ENCODE results near the gene ARHGEF7.

ARHGEF7 gene

DNA sequence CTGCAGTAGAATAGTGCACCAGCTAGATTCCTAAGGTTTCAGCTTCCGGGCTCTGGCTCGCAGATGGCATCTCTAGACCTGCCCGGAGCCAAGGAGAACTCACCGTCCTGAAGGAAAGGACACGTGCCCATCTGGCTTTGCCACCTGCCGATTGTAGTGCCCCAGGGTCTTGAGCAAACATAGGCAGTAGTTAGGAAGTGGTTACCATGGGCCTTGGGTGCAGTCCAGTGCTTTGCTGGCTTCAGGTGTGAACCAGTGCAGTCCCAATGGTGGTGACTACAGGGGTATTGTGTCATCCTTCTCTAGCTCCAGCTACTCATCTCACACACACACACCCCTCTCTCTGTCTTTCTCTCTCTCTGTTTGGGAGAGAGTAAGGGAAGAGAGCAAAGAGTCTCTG, 143.9 kb downstream of the ARHGEF7 start:
- DNase-seq = no peak

DNA sequence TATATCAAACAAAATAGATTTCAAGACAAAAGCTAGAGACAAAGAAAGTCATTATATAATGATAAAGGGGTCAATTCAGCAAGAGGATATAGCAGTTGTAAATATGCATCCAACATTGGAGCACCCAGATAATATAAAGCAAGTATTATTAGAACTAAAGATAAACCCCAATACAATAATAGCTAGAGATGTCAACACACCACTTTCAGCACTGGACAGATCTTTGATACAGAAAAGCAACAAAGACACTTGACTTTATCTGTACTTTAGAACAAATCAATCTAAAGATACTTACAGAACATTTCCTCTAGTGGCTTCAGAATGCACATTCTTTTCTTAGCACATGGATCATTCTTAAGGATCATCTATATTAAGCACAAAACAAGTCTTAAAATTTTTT, 146.2 kb downstream of the ARHGEF7 start:
- DNase-seq = no peak

DNA sequence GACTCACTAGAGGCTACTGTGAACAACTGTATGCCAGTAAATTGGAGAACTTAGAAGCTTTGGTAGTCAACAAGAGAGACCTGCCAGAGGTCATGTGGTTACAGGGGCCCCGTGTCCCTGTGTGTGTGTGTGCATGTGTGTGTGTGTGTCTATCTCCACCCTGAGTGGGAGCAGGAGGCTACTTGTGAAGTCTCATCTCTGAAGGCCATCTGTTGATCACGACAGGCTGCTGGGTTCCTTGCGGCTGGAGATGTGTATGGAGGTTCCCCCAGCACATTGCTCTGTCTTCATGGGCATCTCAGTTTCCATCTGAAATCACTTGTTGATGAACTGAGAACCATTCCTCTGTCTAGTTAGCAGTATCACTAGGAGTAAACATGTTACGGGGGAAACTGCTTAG, 147.2 kb downstream of the ARHGEF7 start:
- no peak for DNase-seq

DNA sequence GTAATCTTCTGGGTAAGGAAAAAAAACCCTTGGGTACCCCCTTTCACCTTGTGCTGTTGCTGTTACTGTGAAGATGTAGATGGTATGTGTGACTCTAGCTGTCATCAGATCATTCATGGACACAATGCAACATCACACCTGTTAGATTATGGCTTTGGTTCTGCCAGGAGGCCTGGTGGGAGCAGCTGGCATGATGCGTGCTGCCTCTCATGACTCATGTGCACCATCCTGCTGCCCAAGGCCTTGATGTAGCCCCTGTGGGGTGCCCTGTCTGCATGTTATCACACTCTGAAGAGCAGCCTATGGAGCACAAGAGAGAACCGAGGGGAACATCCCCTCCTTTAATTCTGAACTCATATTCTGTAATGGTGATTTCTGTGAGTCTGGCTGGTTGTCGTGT, 147.6 kb downstream of the ARHGEF7 start:
- DNase-seq = no peak

DNA sequence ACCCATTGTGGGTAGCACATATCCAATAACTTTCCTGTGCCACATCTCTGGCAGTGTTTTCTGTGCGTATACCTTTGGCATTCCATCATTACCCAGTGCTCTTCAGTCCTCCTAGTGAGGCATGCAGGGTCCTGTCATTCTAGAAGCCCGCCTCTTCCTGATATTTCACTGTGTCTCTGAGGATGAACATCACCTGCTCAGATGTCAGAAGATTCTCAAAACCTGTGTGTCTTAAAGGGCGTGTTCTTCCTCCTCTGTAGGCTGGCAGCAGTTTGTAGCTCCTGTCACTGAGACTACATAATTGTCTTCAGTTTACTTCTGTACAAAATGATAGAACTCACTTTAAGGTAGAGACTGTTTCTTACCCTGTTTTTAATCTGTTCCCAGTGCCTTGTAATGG, 148.5 kb downstream of the ARHGEF7 start:
- DNase-seq = no peak

DNA sequence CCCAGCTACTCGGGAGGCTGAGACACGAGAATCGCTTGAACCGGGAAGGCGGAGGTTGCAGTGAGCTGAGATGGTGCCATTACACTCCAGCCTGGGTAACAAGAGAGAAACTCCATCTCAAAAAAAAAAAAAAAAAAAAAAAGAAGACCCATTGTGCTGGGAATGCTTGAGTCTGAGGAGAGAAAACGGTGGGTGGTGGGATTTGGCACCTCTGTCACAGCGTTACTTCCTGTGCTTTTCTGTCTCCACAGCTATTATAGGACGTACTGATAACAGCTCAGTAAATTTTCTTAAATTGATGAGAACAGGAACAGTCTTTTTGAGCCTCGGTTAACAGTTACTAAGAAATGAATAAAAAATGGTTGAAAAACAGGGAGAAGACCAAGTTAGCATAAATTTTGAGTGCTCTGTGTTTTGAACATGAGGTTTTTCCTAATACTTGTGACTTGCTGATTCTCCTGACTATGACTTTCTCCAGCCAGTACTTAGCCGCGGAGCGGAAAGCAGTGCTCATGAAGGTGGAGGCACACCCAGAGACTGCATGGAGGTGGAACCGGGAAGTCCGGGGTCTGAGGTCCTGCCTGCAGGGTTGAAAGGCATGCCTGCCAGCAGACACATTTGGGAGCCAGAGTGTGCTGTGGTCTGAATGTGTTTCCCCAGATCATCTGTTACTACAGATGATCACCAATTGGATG, 150.0 kb downstream of the ARHGEF7 start:
- DNase-seq = no peak

DNA sequence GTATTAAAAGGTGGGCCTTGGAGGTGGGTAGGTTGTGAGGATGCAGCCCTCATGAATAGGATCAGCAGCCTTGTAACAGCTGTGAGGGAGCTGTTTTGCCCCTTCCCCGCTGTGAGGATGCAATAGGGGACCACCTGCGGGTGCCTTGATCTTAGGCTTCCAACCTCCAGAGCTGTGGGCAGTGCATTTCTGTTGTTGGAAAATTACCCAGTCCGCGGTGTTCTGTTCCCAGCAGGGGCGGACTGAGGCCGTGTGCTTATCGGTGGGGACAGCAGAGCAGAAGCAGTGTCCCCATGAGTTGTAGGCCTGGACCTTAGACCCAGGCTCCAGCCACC, 150.6 kb downstream of the ARHGEF7 start:
- DNase-seq = no peak

DNA sequence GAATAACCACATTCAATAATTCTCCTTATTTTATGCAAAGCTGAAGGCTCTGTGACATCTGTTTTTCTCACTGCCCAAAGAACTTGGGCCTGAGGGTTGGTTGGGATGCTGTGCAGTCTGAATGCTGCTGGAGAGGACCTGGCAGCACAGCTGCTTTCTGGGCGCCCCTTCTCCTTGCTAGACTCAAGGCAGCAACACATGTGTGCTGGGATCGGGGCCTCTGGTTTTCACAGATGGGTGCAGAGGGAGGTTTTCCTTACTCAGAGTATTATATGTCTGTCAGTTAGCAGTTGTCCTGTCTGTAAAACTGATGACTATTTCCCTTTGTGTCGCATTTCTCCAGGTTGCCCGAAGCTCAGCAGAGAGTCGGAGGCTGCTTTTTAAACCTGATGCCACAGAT, 152.1 kb downstream of the ARHGEF7 start:
- no peak for DNase-seq

DNA sequence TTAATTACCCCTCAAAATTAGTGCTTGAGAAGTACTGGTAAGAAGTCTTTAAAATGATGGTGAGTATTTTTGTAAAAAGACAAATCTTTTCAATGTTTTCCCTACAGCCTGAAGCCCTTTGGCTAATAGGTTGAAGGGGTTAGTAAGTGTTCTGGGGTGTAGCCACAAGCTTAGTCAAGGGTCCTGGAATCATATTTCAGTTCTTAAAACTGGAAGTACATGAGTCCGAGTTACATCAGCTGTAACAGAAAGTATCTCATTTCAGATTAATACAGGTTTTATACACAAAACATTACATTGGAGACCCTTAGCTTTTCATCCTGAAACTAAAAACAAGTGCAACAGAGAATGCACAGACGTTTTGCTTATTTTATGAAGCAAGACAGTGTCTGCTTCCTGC, 152.7 kb downstream of the ARHGEF7 start:
- peak; percentile 3 for DNase-seq

DNA sequence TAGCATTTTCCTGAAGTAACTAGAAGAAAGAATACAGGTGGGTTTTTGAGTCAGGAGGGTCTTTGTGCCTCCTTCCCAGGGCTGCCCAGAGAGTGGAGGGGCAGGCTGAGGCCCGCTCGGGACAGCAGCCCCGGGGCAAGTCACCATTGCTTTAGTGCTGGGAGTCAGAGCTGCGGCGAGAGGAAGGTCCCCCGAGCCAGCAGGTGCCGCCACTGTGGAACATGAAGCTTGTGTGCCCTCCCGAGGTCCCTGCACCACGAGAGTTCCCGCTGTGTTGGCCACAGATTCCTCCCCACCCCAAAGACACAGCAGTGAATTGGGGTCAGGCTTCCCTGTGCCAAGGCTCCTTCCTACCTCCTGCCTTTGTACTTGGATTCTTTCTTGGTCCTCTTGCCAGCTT, 154.4 kb downstream of the ARHGEF7 start:
- no peak for DNase-seq

DNA sequence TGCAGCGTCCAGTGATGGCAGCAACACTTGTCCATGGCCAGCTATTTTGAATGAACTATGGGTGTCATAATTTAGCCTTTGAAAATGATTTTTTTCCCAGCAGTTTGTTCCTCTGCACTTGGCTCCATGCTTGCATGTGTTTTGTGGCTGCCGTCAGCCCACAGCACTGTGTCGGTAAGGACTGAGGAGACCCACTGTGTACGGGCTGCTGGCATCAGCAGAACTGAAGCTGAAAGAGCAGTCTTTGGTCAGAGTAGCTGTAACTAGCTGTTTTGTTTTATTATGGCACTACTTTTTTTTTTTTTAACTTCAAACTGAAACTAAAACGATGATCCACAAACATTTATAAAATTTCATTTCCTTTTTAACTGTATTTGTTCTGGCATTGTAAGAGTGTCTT, 155.0 kb downstream of the ARHGEF7 start:
- no peak for DNase-seq

DNA sequence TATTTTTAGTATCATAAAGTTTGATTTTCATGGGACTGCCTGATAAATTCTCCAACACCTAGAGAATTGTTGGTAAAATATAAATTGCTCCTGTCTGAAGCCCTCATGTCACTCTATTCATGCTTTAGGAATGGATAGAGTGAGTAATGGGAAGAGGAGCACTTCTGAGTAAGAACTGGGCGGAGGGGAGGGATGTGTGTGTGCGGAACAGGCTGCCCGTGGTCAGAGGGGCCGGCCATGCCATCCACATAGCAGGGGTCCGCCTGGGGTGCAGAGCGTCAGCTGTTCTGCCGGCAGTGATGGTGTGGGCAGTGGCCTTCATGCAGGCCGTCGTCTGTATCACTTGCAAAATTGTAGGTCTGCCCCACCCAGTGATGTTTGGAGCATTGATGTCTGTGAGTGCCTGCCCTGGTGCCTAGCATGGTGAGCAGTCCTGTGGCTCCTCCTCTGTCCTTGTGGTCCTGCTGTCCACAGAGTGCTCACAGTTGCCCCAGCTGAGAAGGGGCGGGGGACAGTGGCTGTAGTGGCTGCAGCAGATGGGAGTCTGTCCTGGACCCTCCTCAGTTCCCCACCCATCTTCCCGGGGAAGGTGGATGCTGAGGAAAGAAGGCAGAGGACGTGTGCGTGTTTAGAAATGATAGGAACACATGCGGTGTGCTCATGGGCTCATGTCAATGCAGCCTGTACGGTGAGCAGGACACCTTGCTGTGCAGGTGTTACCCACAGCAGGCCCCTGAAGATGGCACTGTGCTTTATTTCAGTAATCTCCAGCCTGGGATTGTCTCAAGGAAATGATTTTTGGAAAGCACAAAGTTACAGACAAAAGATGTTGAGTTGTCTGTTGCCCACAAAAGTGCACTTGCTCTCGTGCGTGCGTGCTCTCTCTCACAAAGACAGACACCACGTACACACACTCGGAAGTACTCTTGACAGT, 155.9 kb downstream of the ARHGEF7 start:
- peak; percentile 19 for DNase-seq

DNA sequence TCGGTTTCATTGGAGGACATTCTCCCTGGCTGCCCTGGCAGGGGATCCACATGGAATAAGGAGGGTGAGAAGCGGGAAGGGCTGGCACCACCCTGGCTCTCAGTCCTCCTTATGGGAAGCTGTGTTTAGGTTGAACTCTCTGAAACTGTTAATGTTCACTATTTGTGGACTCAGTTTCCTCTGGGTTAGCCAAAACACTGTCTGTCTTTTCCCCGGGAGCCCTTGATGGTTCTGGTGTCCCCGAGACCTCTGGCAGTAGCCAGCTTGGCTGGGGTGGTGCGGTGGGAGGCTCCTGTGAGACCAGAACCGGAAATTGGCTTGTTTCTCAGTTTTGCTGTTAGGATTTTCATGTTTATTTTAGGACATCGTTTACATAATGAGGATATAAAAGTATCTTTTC, 157.0 kb downstream of the ARHGEF7 start:
- no peak for DNase-seq

DNA sequence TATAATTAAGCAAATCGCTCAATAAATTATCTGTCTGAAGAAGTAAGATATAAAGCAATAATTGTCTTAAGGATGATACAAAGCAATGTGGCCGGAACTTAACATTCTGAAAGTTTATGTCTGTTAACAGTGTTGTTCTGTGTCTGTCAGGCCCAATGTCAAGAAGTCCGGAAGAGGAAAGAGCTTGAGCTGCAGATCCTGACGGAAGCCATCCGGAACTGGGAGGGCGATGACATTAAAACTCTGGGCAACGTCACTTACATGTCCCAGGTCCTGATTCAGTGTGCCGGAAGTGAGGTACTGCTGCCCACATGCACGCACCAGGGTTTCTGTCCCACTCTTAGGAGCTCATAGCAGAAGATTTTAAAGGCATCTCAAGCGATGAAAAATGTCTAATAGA, 160.3 kb downstream of the ARHGEF7 start:
- DNase-seq = no peak

DNA sequence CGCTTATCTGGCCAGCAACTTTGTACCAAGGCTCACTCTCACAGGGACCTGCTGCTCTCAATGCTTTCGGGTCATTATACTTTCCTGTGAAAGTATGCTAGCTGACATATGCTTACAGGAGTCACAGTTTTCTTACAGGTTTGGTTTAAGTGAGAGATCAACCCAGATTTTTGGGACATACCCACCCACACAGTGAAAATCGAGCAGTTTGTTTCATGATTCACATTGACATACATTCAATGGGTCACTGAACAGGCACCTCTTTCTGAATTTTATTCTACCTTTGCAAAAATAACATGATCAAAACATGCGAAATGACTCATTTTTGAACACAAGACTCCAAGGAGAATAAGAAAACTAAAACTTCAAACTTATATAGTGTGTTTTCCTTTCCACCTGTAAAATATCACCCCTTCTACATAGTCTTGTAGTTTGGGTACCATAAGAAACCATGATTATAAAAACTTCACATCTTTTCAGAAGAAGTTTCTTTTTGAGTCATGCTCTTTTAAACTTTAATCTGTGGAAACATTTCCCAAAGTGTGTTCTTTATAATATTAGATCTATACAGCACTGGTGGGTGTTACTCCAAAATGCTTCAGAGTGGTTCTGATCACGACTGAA, 161.0 kb downstream of the ARHGEF7 start:
- DNase-seq = no peak

DNA sequence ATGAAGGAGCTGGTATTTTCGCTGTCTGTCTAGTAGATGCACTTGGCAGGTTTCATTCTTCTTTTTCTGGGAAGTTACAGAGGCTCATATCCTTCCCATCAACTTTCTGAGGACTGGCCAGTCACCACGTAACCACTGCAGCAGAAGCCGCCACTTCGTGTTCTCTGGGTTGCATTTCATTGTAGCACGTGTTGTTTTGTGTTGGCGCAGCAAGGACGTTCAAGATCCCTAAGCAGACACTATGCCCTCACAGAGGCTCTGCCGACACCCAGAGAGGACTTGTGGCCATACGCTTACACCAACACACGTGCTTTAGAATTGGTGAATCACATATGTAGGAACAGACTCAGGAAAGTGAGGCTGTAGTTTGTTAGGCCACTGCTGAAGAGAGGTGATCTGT, 163.1 kb downstream of the ARHGEF7 start:
- DNase-seq = no peak

DNA sequence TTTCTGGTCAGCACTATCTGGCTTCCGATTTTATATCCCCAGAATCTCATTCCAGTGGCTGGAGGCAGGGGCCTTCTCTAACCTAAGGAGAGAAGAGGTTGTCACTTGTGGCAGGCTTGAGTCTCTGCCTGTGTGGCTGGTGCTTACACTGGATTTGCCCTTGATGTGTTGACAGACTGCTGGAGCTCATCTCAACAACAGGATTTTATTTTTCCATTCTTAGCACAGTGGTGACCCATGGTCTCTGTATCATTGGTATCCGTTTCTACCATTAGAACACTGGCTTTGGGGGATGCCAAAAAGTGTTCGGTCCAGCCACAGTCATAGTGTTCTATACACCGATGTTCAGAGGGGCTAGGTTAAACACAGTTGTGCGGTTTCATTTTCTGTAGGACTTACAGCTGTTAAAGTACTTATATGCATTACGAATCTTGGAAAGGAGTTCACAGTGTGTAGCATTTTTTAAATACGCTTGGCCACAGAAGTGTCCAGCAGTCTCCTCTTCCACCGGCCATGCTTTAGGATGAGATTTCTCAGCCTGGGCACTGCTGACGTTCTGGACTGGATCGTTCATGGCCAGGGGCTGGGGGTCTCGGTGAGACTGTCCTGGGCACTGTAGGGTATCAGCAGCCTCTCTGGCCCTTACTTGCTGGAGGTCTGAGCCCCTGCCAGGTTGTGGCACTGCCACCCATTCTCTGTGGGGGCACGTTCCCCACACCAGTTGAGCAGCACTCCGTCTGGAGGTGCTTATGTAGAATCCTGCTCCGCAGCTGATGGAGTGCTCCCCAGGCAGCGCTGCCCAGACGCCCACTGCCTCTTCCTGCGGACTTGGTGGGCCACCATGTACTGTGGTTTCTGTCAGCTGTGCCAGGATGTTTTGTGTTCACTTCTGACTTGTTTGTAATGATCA, 163.9 kb downstream of the ARHGEF7 start:
- no peak for DNase-seq

DNA sequence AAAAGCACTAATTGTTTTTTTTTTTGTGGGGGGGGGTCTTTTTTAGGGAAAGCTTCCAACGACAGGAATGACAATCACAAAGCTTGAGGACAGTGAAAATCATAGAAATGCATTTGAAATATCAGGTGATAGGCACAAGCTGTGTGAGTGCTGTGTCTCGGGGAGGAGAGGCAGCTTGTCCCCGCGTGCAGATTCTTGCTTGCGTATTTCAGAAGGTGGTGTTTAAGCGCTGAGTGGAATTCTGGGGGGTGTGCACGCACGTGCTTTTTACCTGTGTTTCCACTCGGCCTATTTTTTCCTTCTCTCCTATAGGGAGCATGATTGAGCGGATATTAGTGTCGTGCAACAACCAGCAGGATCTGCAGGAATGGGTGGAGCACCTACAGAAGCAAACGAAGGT, 165.1 kb downstream of the ARHGEF7 start:
- no peak for DNase-seq

DNA sequence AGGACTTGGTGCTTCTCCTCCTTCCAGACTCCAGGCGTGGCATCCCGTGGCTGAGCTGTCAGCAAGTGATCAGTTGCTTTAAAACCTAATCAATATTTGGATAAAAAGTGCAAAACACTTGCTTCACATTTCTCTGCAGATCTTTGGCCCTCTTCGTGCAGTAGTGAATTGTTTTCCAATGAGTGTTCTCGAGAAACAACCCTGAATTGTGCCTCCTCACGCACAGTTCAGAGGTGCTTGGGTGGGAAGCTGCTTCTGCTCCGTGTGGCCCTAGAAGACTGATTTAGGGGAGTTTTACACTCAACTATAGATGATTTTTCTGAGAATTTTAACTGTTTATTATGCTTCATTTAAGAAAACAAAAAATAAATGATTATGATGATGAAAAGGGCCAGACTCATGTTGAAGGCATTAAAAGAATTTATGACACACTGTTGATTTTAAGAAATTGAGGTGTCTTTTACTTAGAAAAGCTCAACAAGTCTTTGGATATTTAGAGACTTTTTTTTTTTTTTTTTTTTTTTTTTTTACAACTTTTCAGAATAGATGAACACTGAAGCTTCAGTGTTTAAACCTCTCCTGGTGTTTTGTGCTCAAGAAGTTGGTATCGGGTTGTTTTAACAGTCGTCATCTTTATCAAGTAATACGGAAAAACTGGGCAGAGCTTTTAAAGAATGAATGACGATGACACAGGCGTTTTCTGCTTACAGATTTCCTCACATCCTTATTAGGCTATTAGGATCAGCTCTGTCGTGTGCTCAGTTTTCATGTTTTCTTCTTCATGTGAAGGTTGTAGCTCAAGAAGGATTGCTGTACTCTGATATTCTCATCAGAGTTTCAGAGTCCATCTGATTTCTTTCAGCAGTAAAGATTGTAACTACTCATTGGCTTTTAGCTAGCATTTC, 165.8 kb downstream of the ARHGEF7 start:
- DNase-seq = peak; percentile 26

DNA sequence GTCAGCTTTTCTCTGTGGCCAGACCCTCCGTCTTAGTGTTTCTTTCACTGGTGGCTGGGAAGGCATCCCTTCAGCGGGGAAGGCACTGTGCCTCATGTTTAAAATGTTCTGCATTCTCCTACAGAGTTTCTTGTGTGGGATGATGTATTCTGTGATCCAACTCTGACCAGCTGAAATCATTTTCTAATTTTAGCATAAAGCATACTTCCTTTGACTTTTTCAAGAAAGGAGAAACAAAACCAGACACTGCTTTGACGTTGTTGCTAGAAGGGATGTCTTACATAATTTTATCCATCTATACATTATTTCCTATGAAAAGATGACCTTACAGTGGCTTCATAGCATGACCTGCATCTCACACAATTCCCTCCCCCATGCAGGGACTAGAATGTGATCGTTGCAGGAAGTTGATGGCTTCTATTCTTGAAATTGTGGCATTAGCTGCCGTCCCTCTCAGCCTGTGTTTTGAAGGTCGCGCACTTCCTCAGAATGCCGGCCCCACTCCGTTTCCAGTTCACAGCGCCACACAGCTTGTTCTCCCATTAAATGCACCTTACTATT, 166.7 kb downstream of the ARHGEF7 start:
- DNase-seq = peak; percentile 46

DNA sequence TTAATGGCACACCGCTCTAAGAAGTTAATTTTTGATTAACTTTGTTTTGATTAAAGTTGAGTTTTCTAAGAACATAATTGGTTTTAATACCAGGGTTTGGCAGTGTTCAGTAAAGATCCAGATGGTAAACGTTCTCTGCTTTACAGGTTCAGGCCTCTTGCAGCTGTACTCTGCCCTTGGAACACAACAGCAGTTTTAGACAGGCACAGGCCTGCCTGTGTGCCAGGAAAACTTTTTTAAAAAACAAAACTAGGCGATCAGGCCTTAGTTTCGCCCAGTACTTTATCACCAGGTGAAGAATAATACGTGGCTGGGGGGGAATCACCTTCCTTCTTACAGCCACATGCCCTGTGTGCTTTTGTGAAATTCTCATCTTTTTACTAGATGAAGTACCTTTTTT, 167.3 kb downstream of the ARHGEF7 start:
- DNase-seq = no peak

DNA sequence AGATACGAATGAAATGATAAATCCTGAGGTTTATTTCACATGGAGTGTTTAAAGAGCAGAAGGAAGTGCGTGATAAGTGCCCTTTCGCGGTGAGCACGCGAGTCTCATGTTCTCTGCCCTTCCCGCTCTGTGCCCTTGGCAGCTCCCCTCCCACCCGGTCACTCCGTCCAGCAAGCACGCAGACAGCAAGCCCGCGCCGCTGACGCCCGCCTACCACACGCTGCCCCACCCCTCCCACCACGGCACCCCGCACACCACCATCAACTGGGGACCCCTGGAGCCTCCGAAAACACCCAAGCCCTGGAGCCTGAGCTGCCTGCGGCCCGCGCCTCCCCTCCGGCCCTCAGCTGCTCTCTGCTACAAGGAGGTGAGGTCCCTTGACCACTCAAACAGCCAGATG, 167.9 kb downstream of the ARHGEF7 start:
- no peak for DNase-seq

Measured in fibroblast of skin of right quadriceps (primary cell).